IMR-90 (cell line): ENCODE data around the gene UBR4. TPM values are rescaled to one million over a fixed set of nuclear protein-coding genes. Genes with fewer than 3 reads are reported as not detected.

Source experiments
- ATAC-seq: fragments of 200-7000 bp; cut with Tn5 transposase; 2 replicates; pipeline ENCODE4 v1.9.1; 2020; ENCODE audit warnings: low read depth, mild to moderate bottlenecking, moderate library complexity
- BruUV-seq: library from RNA; stranded (reverse); fragments of 400-500 nt; replicated peaks from 2 replicates; lab custom pipeline; 2021; lab: Mats Ljungman, UMichigan
- CTCF ChIA-PET: fragments of 300-600 bp; formaldehyde crosslinking; extraction: SDS; loops from one replicate; lab custom pipeline; 2021; ENCODE audit warnings: antibody characterized with exemption; lab: Yijun Ruan, JAX
- POLR2A ChIA-PET: fragments of 300-600 bp; sonication (Branson Sonifier 250); formaldehyde crosslinking; loops from one replicate; lab custom pipeline; 2022; ENCODE audit warnings: antibody characterized with exemption; ENCODE audit not compliant: unreplicated experiment; lab: Charles Lee
- DNase-seq: peaks from one replicate; pipeline ENCODE4 v3.0.0; 2013
- H2AFZ ChIP-seq: replicated peaks from 2 replicates; pipeline ENCODE3; 2013; ENCODE audit warnings: low read length, mild to moderate bottlenecking; ENCODE audit not compliant: poor library complexity
- H2AK5ac ChIP-seq: 2 replicates; pipeline ENCODE4 v1.6.1; 2013; ENCODE audit warnings: low read depth, low read length, inconsistent platforms
- H2AK9ac ChIP-seq: replicated peaks from 2 replicates; pipeline ENCODE3; 2013; ENCODE audit warnings: mild to moderate bottlenecking, low read depth, low read length, moderate library complexity; ENCODE audit not compliant: poor library complexity
- H2BK120ac ChIP-seq: 2 replicates; pipeline ENCODE4 v1.6.1; 2013; ENCODE audit warnings: low read depth, low read length, inconsistent platforms
- H2BK15ac ChIP-seq: 3 replicates; pipeline ENCODE4 v1.6.1; 2013; ENCODE audit warnings: low read depth, low read length, inconsistent platforms
- H2BK20ac ChIP-seq: 2 replicates; pipeline ENCODE4 v1.6.1; 2013; ENCODE audit warnings: low read depth, mild to moderate bottlenecking, inconsistent platforms, low read length, moderate library complexity
- H2BK5ac ChIP-seq: 2 replicates; pipeline ENCODE4 v1.6.1; 2013; ENCODE audit warnings: mild to moderate bottlenecking, low read depth, low read length, inconsistent platforms; ENCODE audit not compliant: poor library complexity, severe bottlenecking
- H3K14ac ChIP-seq: replicated peaks from 2 replicates; pipeline ENCODE4 v1.6.1; 2013; ENCODE audit warnings: low read depth, low read length, inconsistent platforms
- H3K18ac ChIP-seq: 2 replicates; pipeline ENCODE4 v1.6.1; 2013; ENCODE audit warnings: low read depth, low read length, control low read depth
- H3K23ac ChIP-seq: 2 replicates; pipeline ENCODE4 v1.6.1; 2013; ENCODE audit warnings: low read depth, low read length, inconsistent platforms
- H3K27ac ChIP-seq: 2 replicates; pipeline ENCODE4 v1.5.1; 2013; ENCODE audit warnings: mild to moderate bottlenecking, control low read depth, low read length; ENCODE audit not compliant: insufficient read depth
- H3K27me3 ChIP-seq: 2 replicates; pipeline ENCODE4 v1.6.1; 2013; ENCODE audit warnings: low read length; ENCODE audit not compliant: control insufficient read depth, insufficient read depth
- H3K36me3 ChIP-seq: 2 replicates; pipeline ENCODE4 v1.6.1; 2013; ENCODE audit warnings: low read length, mixed read lengths; ENCODE audit not compliant: control insufficient read depth, insufficient read depth
- H3K4ac ChIP-seq: 2 replicates; pipeline ENCODE4 v1.6.1; 2013; ENCODE audit warnings: low read depth, low read length, inconsistent platforms
- H3K4me1 ChIP-seq: 2 replicates; pipeline ENCODE4 v1.6.1; 2013; ENCODE audit warnings: low read length, mixed read lengths; ENCODE audit not compliant: control insufficient read depth, insufficient read depth
- H3K4me2 ChIP-seq: 2 replicates; pipeline ENCODE4 v1.6.1; 2013; ENCODE audit warnings: low read depth, mild to moderate bottlenecking, control low read depth, low read length, moderate library complexity
- H3K4me3 ChIP-seq: 2 replicates; pipeline ENCODE4 v1.5.1; 2013; ENCODE audit warnings: low read depth, mild to moderate bottlenecking, control low read depth, low read length, moderate library complexity; ENCODE audit not compliant: insufficient read depth
- H3K56ac ChIP-seq: 2 replicates; pipeline ENCODE4 v1.6.1; 2013; ENCODE audit warnings: low read length, inconsistent platforms; ENCODE audit not compliant: insufficient read depth; ENCODE audit errors: extremely low read depth
- H3K79me1 ChIP-seq, 2 experiments: 2 replicates each; pipeline ENCODE4 v1.6.1; 2013; ENCODE audit warnings: low read length in 2 of 2, inconsistent platforms in 1 of 2, low read depth in 1 of 2
- H3K9ac ChIP-seq: 2 replicates; pipeline ENCODE4 v1.6.1; 2013; ENCODE audit warnings: low read depth, low read length, control low read depth
- H3K9me1 ChIP-seq: 2 replicates; pipeline ENCODE4 v1.6.1; 2013; ENCODE audit warnings: low read length, inconsistent platforms; ENCODE audit not compliant: insufficient read depth
- H3K9me3 ChIP-seq: 2 replicates; pipeline ENCODE4 v1.6.1; 2013; ENCODE audit warnings: low read length; ENCODE audit not compliant: control insufficient read depth, insufficient read depth
- H4K20me1 ChIP-seq: 2 replicates; pipeline ENCODE4 v1.6.1; 2013; ENCODE audit warnings: low read length, inconsistent platforms; ENCODE audit not compliant: insufficient read depth
- H4K5ac ChIP-seq: 2 replicates; pipeline ENCODE4 v1.6.1; 2013; ENCODE audit warnings: mild to moderate bottlenecking, low read depth, low read length, control low read depth
- H4K8ac ChIP-seq, 2 experiments: 2 replicates each; pipeline ENCODE4 v1.6.1; 2013; ENCODE audit warnings: low read depth in 2 of 2, low read length in 2 of 2, control low read depth in 1 of 2, inconsistent platforms in 1 of 2
- H4K91ac ChIP-seq: 2 replicates; pipeline ENCODE4 v1.6.1; 2013; ENCODE audit warnings: low read depth, low read length, inconsistent platforms; ENCODE audit not compliant: insufficient read depth
- BHLHE40 ChIP-seq: fragments of 150-350 bp; IDR thresholded peaks from 2 replicates; pipeline ENCODE4 v1.6.1; 2016; ENCODE audit warnings: mild to moderate bottlenecking, low read depth, low read length
- CEBPB ChIP-seq: IDR thresholded peaks from 2 replicates; pipeline ENCODE4 v1.6.1; 2012; ENCODE audit warnings: low read depth, low read length, improper control_type of control experiment
- CHD1 ChIP-seq: IDR thresholded peaks from 2 replicates; pipeline ENCODE4 v1.6.1; 2012; ENCODE audit warnings: low read depth, low read length, improper control_type of control experiment
- CTCF ChIP-seq: conservative IDR thresholded peaks from 2 replicates; pipeline ENCODE4 v1.5.1; 2012; ENCODE audit warnings: mild to moderate bottlenecking, low read depth, low read length, improper control_type of control experiment
- FOS ChIP-seq: fragments of 150-350 bp; IDR thresholded peaks from 2 replicates; pipeline ENCODE4 v1.6.1; 2016; ENCODE audit warnings: low read depth, low read length
- MAFK ChIP-seq: IDR thresholded peaks from 2 replicates; pipeline ENCODE4 v1.6.1; 2012; ENCODE audit warnings: low read depth, low read length, improper control_type of control experiment
- MAZ ChIP-seq: IDR thresholded peaks from 2 replicates; pipeline ENCODE4 v1.6.1; 2012; ENCODE audit warnings: low read depth, mild to moderate bottlenecking, low read length, improper control_type of control experiment, moderate library complexity, borderline replicate concordance
- MXI1 ChIP-seq: IDR thresholded peaks from 2 replicates; pipeline ENCODE4 v1.6.1; 2012; ENCODE audit warnings: low read depth, mild to moderate bottlenecking, low read length, moderate library complexity, borderline replicate concordance
- NFE2L2 ChIP-seq: fragments of 150-350 bp; IDR thresholded peaks from 2 replicates; pipeline ENCODE4 v1.6.1; 2016; ENCODE audit warnings: low read depth, mild to moderate bottlenecking, low read length
- POLR2A ChIP-seq: IDR thresholded peaks from 2 replicates; pipeline ENCODE4 v1.6.1; 2012; ENCODE audit warnings: mild to moderate bottlenecking, low read depth, low read length
- RAD21 ChIP-seq: IDR thresholded peaks from 2 replicates; pipeline ENCODE4 v1.6.1; 2012; ENCODE audit warnings: low read length, improper control_type of control experiment
- RCOR1 ChIP-seq: IDR thresholded peaks from 2 replicates; pipeline ENCODE4 v1.6.1; 2012; ENCODE audit warnings: mild to moderate bottlenecking, low read length, improper control_type of control experiment; ENCODE audit not compliant: insufficient replicate concordance
- RFX5 ChIP-seq: IDR thresholded peaks from 2 replicates; pipeline ENCODE4 v1.8.0; 2012; ENCODE audit warnings: low read depth, mild to moderate bottlenecking, low read length, moderate library complexity
- SMC3 ChIP-seq: fragments of 150-350 bp; IDR thresholded peaks from 2 replicates; pipeline ENCODE4 v1.6.1; 2016; ENCODE audit warnings: low read depth, mild to moderate bottlenecking, antibody characterized with exemption, low read length, moderate library complexity
- USF2 ChIP-seq: fragments of 150-350 bp; IDR thresholded peaks from 2 replicates; pipeline ENCODE4 v1.6.1; 2017; ENCODE audit warnings: mild to moderate bottlenecking, antibody characterized with exemption, low read length, low read depth
- WGBS, 2 experiments: methylation state at CpG; one replicate each; pipeline versions ENCODE4 v1.1.5 to v1.1.7; 2013; ENCODE audit warnings: missing lambda C conversion rate in 2 of 2; ENCODE audit not compliant: insufficient read length in 1 of 2; ENCODE audit errors: extremely low coverage in 2 of 2; 5-methylcytosine and 5-hydroxymethylcytosine counted together
- dilution Hi-C: fragments of 300-500 bp; cut with HindIII; formaldehyde crosslinking; loops from one replicate; pipeline ENCODE4 v1.14.3; 2018; ENCODE audit warnings: low sequenced_read_pairs; ENCODE audit not compliant: unreplicated experiment
- in situ Hi-C: fragments of 300-500 bp; cut with MboI; formaldehyde crosslinking; loops from 3 replicates; pipeline ENCODE4 v1.14.3; 2019; ENCODE audit warnings: low sequenced_read_pairs, inconsistent platforms, mixed read lengths
- intact Hi-C: fragments of 100-400 bp; cut with micrococcal nuclease; formaldehyde crosslinking; loops from 2 replicates; pipeline ENCODE4 v1.10.0; 2022
- polyA plus RNA-seq, 3 experiments: library from polyadenylated mRNA; depleted of rRNA; stranded (reverse); fragments of >200 nt; gene quantifications; 2 replicates each; pipeline ENCODE4 v1.2.3, GENCODE V29; 2012; ENCODE audit warnings: low replicate concordance in 1 of 3
- total RNA-seq: library from RNA; depleted of rRNA; stranded (reverse); fragments of >200 nt; gene quantifications from 2 replicates; pipeline ENCODE4 v1.2.3, GENCODE V29; 2012
- TF ChIP-seq, protein P1 (sequence below): fragments of 150-350 bp; IDR thresholded peaks from 2 replicates; pipeline ENCODE4 v1.6.1; 2016; ENCODE audit warnings: low read depth, mild to moderate bottlenecking, low read length, moderate library complexity, borderline replicate concordance

The UBR4 gene
- total and polyA plus RNA-seq, 2 of the 4 experiments (the other 2 are of a cell fraction), result 87.8 to 121 TPM

DNA sequence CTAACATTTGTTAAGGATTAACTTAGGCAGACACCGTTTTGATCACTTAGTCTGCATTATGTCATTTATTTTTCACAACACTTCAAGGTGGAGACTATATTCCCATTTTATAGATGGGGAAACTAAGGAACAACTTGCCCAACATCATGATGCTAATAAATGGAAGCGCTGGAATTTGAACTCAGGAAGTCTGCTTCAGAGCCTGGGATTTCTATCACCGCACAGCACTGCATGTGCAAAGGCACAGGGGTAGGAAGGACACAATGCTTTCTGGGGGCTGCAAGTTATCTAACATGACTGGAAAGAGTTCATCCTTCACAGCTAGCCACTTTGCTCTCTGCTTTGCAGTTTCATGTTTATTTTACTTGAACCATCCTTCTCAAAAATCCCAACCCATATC is 100.5 kb downstream of the UBR4 start:
- H3K27me3 ChIP-seq, result no peaks in the 10 kb centered on the region
- DNase-seq (no peak), ATAC-seq (no peak)
- H3K4me1 ChIP-seq, result no peaks in the 10 kb centered on the region
- no peak overlapping the region for H2BK120ac ChIP-seq
- H4K20me1 ChIP-seq, result peaks cover 3% of the 10 kb centered on the region
- no peaks in the 10 kb centered on the region for H3K9me1 ChIP-seq
- ChIA-PET POLR2A (no interaction called here), CTCF (no interaction called here)
- H3K56ac ChIP-seq, result no peak overlapping the region
- TF ChIP-seq RFX5, result no peak
- no peak for TF ChIP-seq MAZ
- TF ChIP-seq SMC3, result no peak
- no peak for TF ChIP-seq CHD1
- TF ChIP-seq NFE2L2, result no peak
- no peak for TF ChIP-seq FOS
- no peak for TF ChIP-seq CTCF
- TF ChIP-seq CEBPB, result no peak
- TF ChIP-seq, protein P1, sequence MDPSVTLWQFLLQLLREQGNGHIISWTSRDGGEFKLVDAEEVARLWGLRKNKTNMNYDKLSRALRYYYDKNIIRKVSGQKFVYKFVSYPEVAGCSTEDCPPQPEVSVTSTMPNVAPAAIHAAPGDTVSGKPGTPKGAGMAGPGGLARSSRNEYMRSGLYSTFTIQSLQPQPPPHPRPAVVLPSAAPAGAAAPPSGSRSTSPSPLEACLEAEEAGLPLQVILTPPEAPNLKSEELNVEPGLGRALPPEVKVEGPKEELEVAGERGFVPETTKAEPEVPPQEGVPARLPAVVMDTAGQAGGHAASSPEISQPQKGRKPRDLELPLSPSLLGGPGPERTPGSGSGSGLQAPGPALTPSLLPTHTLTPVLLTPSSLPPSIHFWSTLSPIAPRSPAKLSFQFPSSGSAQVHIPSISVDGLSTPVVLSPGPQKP, result no peak
- no peak for TF ChIP-seq MXI1
- no peak for TF ChIP-seq RCOR1
- TF ChIP-seq MAFK, result no peak
- TF ChIP-seq POLR2A, result no peak
- TF ChIP-seq BHLHE40, result no peak
- no peak for TF ChIP-seq RAD21
- TF ChIP-seq USF2, result no peak
- H2BK20ac ChIP-seq, result no peak overlapping the region
- no peak overlapping the region for H3K23ac ChIP-seq
- no peak overlapping the region for H3K4me2 ChIP-seq
- H2AFZ ChIP-seq, result no peak overlapping the region
- H3K79me1 ChIP-seq, result peaks cover 27 to 30% of the 10 kb centered on the region in 2 experiments
- H3K14ac ChIP-seq, result no peak overlapping the region
- H2BK15ac ChIP-seq, result no peak overlapping the region
- no peak overlapping the region for H2AK9ac ChIP-seq
- H4K5ac ChIP-seq, result no peak overlapping the region
- in situ Hi-C loops, result loop anchor here (10.0 kb wide), 1 partner anchor 45 kb away; no protein-coding TSS in a partner anchor
- H3K27ac ChIP-seq, result no peak overlapping the region
- no peak overlapping the region for H4K8ac ChIP-seq
- dilution Hi-C loops, result no loop called here
- no peak overlapping the region for H2BK5ac ChIP-seq
- H3K4me3 ChIP-seq, result no peak overlapping the region
- intact Hi-C loops, result loop anchor here (2.0 to 5.0 kb wide), 2 partner anchors 23 to 38 kb away; no protein-coding TSS in a partner anchor
- 100% methylated on average over 2 of the region's 3 CpGs; no CpG with 5 or more reads in 1 of the 2 experiments for WGBS, 2 experiments
- H3K18ac ChIP-seq, result no peak overlapping the region
- H3K36me3 ChIP-seq, result peaks cover 82% of the 10 kb centered on the region
- no peak overlapping the region for H4K91ac ChIP-seq
- no peak overlapping the region for H3K9ac ChIP-seq
- no peak overlapping the region for H2AK5ac ChIP-seq
- H3K4ac ChIP-seq, result no peak overlapping the region
- no peaks in the 10 kb centered on the region for H3K9me3 ChIP-seq
- BruUV-seq, result no TSS peak
